Metanephros (tissue), 1 donor: Measurements from ENCODE around the gene CCND2. TPM values are rescaled to one million over a fixed set of nuclear protein-coding genes. Genes with fewer than 3 reads are reported as not detected.

Experiments used
- total RNA-seq: library from RNA; depleted of rRNA; stranded (reverse); fragments of >200 nt; gene quantifications from one replicate; pipeline ENCODE4 v1.2.3, GENCODE V29; 2014

The CCND2 gene
- 111 TPM for total RNA-seq

DNA sequence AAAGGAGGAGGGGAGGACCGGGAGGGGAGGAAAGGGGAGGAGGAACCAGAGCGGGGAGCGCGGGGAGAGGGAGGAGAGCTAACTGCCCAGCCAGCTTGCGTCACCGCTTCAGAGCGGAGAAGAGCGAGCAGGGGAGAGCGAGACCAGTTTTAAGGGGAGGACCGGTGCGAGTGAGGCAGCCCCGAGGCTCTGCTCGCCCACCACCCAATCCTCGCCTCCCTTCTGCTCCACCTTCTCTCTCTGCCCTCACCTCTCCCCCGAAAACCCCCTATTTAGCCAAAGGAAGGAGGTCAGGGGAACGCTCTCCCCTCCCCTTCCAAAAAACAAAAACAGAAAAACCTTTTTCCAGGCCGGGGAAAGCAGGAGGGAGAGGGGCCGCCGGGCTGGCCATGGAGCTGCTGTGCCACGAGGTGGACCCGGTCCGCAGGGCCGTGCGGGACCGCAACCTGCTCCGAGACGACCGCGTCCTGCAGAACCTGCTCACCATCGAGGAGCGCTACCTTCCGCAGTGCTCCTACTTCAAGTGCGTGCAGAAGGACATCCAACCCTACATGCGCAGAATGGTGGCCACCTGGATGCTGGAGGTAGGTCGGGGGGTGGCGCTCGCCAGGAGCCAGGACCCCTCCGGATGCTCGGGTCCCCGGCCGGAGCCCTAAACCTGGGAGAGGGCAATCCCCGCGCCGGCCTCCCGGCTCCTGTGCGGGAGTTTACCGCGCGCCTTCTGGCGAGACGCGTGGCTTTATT, at the start of gene CCND2:
Gene CCND2, plus strand, starts transcription at position 111 of the 744 bp plus-strand sequence. Its CDS starts 279 bp downstream, at position 390.

GRCh38 chr12:4320853-4321701, 47.5 kb downstream of the CCND2 start, which contains the start of gene TIGAR:
TSS of gene TIGAR (plus strand) at chr12:4321213. CDS start at chr12:4321272, 59 bp downstream.

Other genes starting within 250 kb of the CCND2 start
- gene TIGAR, start 47.5 kb downstream of the CCND2 start, total RNA-seq: 2.1 TPM
- gene FGF23, start 106.0 kb downstream of the CCND2 start, total RNA-seq: 0.06 TPM
- 1.3 TPM for gene FGF6, start 172.1 kb downstream of the CCND2 start, total RNA-seq